IMR-90 (cell line): ENCODE results near the gene MNDA. TPM values are rescaled to one million over a fixed set of nuclear protein-coding genes. Genes with fewer than 3 reads are reported as not detected.

Experiments used
- ATAC-seq: fragments of 200-7000 bp; cut with Tn5 transposase; 2 replicates; pipeline ENCODE4 v1.9.1; 2020; ENCODE audit warnings: low read depth, mild to moderate bottlenecking, moderate library complexity
- Bru-seq: library from RNA; stranded (reverse); fragments of 400-500 nt; gene quantifications from one replicate; lab custom pipeline; 2021; lab: Mats Ljungman, UMichigan
- BruChase-seq, 2 experiments: library from RNA; stranded (reverse); fragments of 400-500 nt; gene quantifications; one replicate each; lab custom pipeline; 2021; lab: Mats Ljungman, UMichigan
- BruUV-seq: library from RNA; stranded (reverse); fragments of 400-500 nt; replicated peaks from 2 replicates; lab custom pipeline; 2021; lab: Mats Ljungman, UMichigan
- CTCF ChIA-PET: fragments of 300-600 bp; formaldehyde crosslinking; extraction: SDS; loops from one replicate; lab custom pipeline; 2021; ENCODE audit warnings: antibody characterized with exemption; lab: Yijun Ruan, JAX
- POLR2A ChIA-PET: fragments of 300-600 bp; sonication (Branson Sonifier 250); formaldehyde crosslinking; loops from one replicate; lab custom pipeline; 2022; ENCODE audit warnings: antibody characterized with exemption; ENCODE audit not compliant: unreplicated experiment; lab: Charles Lee
- DNase-seq: peaks from one replicate; pipeline ENCODE4 v3.0.0; 2013
- H2AFZ ChIP-seq: replicated peaks from 2 replicates; pipeline ENCODE3; 2013; ENCODE audit warnings: low read length, mild to moderate bottlenecking; ENCODE audit not compliant: poor library complexity
- H2AK5ac ChIP-seq: 2 replicates; pipeline ENCODE4 v1.6.1; 2013; ENCODE audit warnings: low read depth, low read length, inconsistent platforms
- H2AK9ac ChIP-seq: replicated peaks from 2 replicates; pipeline ENCODE3; 2013; ENCODE audit warnings: mild to moderate bottlenecking, low read depth, low read length, moderate library complexity; ENCODE audit not compliant: poor library complexity
- H2BK120ac ChIP-seq: 2 replicates; pipeline ENCODE4 v1.6.1; 2013; ENCODE audit warnings: low read depth, low read length, inconsistent platforms
- H2BK15ac ChIP-seq: 3 replicates; pipeline ENCODE4 v1.6.1; 2013; ENCODE audit warnings: low read depth, low read length, inconsistent platforms
- H2BK20ac ChIP-seq: 2 replicates; pipeline ENCODE4 v1.6.1; 2013; ENCODE audit warnings: low read depth, mild to moderate bottlenecking, inconsistent platforms, low read length, moderate library complexity
- H2BK5ac ChIP-seq: 2 replicates; pipeline ENCODE4 v1.6.1; 2013; ENCODE audit warnings: mild to moderate bottlenecking, low read depth, low read length, inconsistent platforms; ENCODE audit not compliant: poor library complexity, severe bottlenecking
- H3K14ac ChIP-seq: replicated peaks from 2 replicates; pipeline ENCODE4 v1.6.1; 2013; ENCODE audit warnings: low read depth, low read length, inconsistent platforms
- H3K18ac ChIP-seq: 2 replicates; pipeline ENCODE4 v1.6.1; 2013; ENCODE audit warnings: low read depth, low read length, control low read depth
- H3K23ac ChIP-seq: 2 replicates; pipeline ENCODE4 v1.6.1; 2013; ENCODE audit warnings: low read depth, low read length, inconsistent platforms
- H3K27ac ChIP-seq: 2 replicates; pipeline ENCODE4 v1.5.1; 2013; ENCODE audit warnings: mild to moderate bottlenecking, control low read depth, low read length; ENCODE audit not compliant: insufficient read depth
- H3K27me3 ChIP-seq: 2 replicates; pipeline ENCODE4 v1.6.1; 2013; ENCODE audit warnings: low read length; ENCODE audit not compliant: control insufficient read depth, insufficient read depth
- H3K36me3 ChIP-seq: 2 replicates; pipeline ENCODE4 v1.6.1; 2013; ENCODE audit warnings: low read length, mixed read lengths; ENCODE audit not compliant: control insufficient read depth, insufficient read depth
- H3K4ac ChIP-seq: 2 replicates; pipeline ENCODE4 v1.6.1; 2013; ENCODE audit warnings: low read depth, low read length, inconsistent platforms
- H3K4me1 ChIP-seq: 2 replicates; pipeline ENCODE4 v1.6.1; 2013; ENCODE audit warnings: low read length, mixed read lengths; ENCODE audit not compliant: control insufficient read depth, insufficient read depth
- H3K4me2 ChIP-seq: 2 replicates; pipeline ENCODE4 v1.6.1; 2013; ENCODE audit warnings: low read depth, mild to moderate bottlenecking, control low read depth, low read length, moderate library complexity
- H3K4me3 ChIP-seq: 2 replicates; pipeline ENCODE4 v1.5.1; 2013; ENCODE audit warnings: low read depth, mild to moderate bottlenecking, control low read depth, low read length, moderate library complexity; ENCODE audit not compliant: insufficient read depth
- H3K56ac ChIP-seq: 2 replicates; pipeline ENCODE4 v1.6.1; 2013; ENCODE audit warnings: low read length, inconsistent platforms; ENCODE audit not compliant: insufficient read depth; ENCODE audit errors: extremely low read depth
- H3K79me1 ChIP-seq, 2 experiments: 2 replicates each; pipeline ENCODE4 v1.6.1; 2013; ENCODE audit warnings: low read length in 2 of 2, inconsistent platforms in 1 of 2, low read depth in 1 of 2
- H3K9ac ChIP-seq: 2 replicates; pipeline ENCODE4 v1.6.1; 2013; ENCODE audit warnings: low read depth, low read length, control low read depth
- H3K9me1 ChIP-seq: 2 replicates; pipeline ENCODE4 v1.6.1; 2013; ENCODE audit warnings: low read length, inconsistent platforms; ENCODE audit not compliant: insufficient read depth
- H3K9me3 ChIP-seq: 2 replicates; pipeline ENCODE4 v1.6.1; 2013; ENCODE audit warnings: low read length; ENCODE audit not compliant: control insufficient read depth, insufficient read depth
- H4K20me1 ChIP-seq: 2 replicates; pipeline ENCODE4 v1.6.1; 2013; ENCODE audit warnings: low read length, inconsistent platforms; ENCODE audit not compliant: insufficient read depth
- H4K5ac ChIP-seq: 2 replicates; pipeline ENCODE4 v1.6.1; 2013; ENCODE audit warnings: mild to moderate bottlenecking, low read depth, low read length, control low read depth
- H4K8ac ChIP-seq, 2 experiments: 2 replicates each; pipeline ENCODE4 v1.6.1; 2013; ENCODE audit warnings: low read depth in 2 of 2, low read length in 2 of 2, control low read depth in 1 of 2, inconsistent platforms in 1 of 2
- H4K91ac ChIP-seq: 2 replicates; pipeline ENCODE4 v1.6.1; 2013; ENCODE audit warnings: low read depth, low read length, inconsistent platforms; ENCODE audit not compliant: insufficient read depth
- BHLHE40 ChIP-seq: fragments of 150-350 bp; IDR thresholded peaks from 2 replicates; pipeline ENCODE4 v1.6.1; 2016; ENCODE audit warnings: mild to moderate bottlenecking, low read depth, low read length
- CEBPB ChIP-seq: IDR thresholded peaks from 2 replicates; pipeline ENCODE4 v1.6.1; 2012; ENCODE audit warnings: low read depth, low read length, improper control_type of control experiment
- CHD1 ChIP-seq: IDR thresholded peaks from 2 replicates; pipeline ENCODE4 v1.6.1; 2012; ENCODE audit warnings: low read depth, low read length, improper control_type of control experiment
- ELK1 ChIP-seq: fragments of 150-350 bp; IDR thresholded peaks from 2 replicates; pipeline ENCODE4 v1.6.1; 2016; ENCODE audit warnings: low read depth, mild to moderate bottlenecking, low read length, moderate library complexity, borderline replicate concordance
- FOS ChIP-seq: fragments of 150-350 bp; IDR thresholded peaks from 2 replicates; pipeline ENCODE4 v1.6.1; 2016; ENCODE audit warnings: low read depth, low read length
- MAZ ChIP-seq: IDR thresholded peaks from 2 replicates; pipeline ENCODE4 v1.6.1; 2012; ENCODE audit warnings: low read depth, mild to moderate bottlenecking, low read length, improper control_type of control experiment, moderate library complexity, borderline replicate concordance
- NFE2L2 ChIP-seq: fragments of 150-350 bp; IDR thresholded peaks from 2 replicates; pipeline ENCODE4 v1.6.1; 2016; ENCODE audit warnings: low read depth, mild to moderate bottlenecking, low read length
- POLR2A ChIP-seq: IDR thresholded peaks from 2 replicates; pipeline ENCODE4 v1.6.1; 2012; ENCODE audit warnings: mild to moderate bottlenecking, low read depth, low read length
- RAD21 ChIP-seq: IDR thresholded peaks from 2 replicates; pipeline ENCODE4 v1.6.1; 2012; ENCODE audit warnings: low read length, improper control_type of control experiment
- WGBS, 2 experiments: methylation state at CpG; one replicate each; pipeline versions ENCODE4 v1.1.5 to v1.1.7; 2013; ENCODE audit warnings: missing lambda C conversion rate in 2 of 2; ENCODE audit not compliant: insufficient read length in 1 of 2; ENCODE audit errors: extremely low coverage in 2 of 2; 5-methylcytosine and 5-hydroxymethylcytosine counted together
- dilution Hi-C: fragments of 300-500 bp; cut with HindIII; formaldehyde crosslinking; loops from one replicate; pipeline ENCODE4 v1.14.3; 2018; ENCODE audit warnings: low sequenced_read_pairs; ENCODE audit not compliant: unreplicated experiment
- in situ Hi-C: fragments of 300-500 bp; cut with MboI; formaldehyde crosslinking; loops from 3 replicates; pipeline ENCODE4 v1.14.3; 2019; ENCODE audit warnings: low sequenced_read_pairs, inconsistent platforms, mixed read lengths
- intact Hi-C: fragments of 100-400 bp; cut with micrococcal nuclease; formaldehyde crosslinking; loops from 2 replicates; pipeline ENCODE4 v1.10.0; 2022
- long read RNA-seq: library from polyadenylated mRNA; unstranded; transcript quantifications from one replicate; pipeline ENCODE4 v2.0.0, GENCODE V29; 2021; ENCODE audit not compliant: unreplicated experiment
- polyA plus RNA-seq, 3 experiments: library from polyadenylated mRNA; depleted of rRNA; stranded (reverse); fragments of >200 nt; gene quantifications; 2 replicates each; pipeline ENCODE4 v1.2.3, GENCODE V29; 2012; ENCODE audit warnings: low replicate concordance in 1 of 3
- total RNA-seq: library from RNA; depleted of rRNA; stranded (reverse); fragments of >200 nt; gene quantifications from 2 replicates; pipeline ENCODE4 v1.2.3, GENCODE V29; 2012; rRNA removed

MNDA gene
- total RNA-seq (not detected in 2 replicates), polyA plus RNA-seq (2012; rRNA removed) (not detected in 2 replicates), Bru-seq, nascent RNA (not detected), BruChase-seq, experiment 1, labeled RNA remaining after a 6-hour chase (not detected), BruChase-seq, experiment 2, labeled RNA remaining after a 2-hour chase (not detected)
- polyA plus RNA-seq (2012; cell fraction: cytosol; rRNA removed), result not detected in 2 replicates
- polyA plus RNA-seq (2012; cell fraction: nucleus; rRNA removed; ENCODE audit: low replicate concordance), result not detected in 2 replicates
- long read RNA-seq, result 0 reads

- intact Hi-C loops (no loop called here), in situ Hi-C loops (no loop called here), dilution Hi-C loops (no loop called here)
- CTCF ChIA-PET, result no interaction called here
- no peaks in the 10 kb centered on the region for H3K4me1 ChIP-seq
- DNase-seq (no peak), ATAC-seq (no peak)
- H3K23ac ChIP-seq, result no peak within 1 kb of the TSS
- WGBS, 2 experiments, result no CpG with 5 or more reads among the region's 5 CpGs
- H2AK5ac ChIP-seq, result no peak within 1 kb of the TSS
- no peaks in the 10 kb centered on the region for H3K79me1 ChIP-seq
- TF ChIP-seq CEBPB (no peak), ELK1 (no peak), BHLHE40 (no peak), FOS (no peak), RAD21 (no peak), POLR2A (no peak), MAZ (no peak), NFE2L2 (no peak), CHD1 (no peak)
- no peaks in the 10 kb centered on the region for H3K9me3 ChIP-seq
- H3K14ac ChIP-seq, result no peak within 1 kb of the TSS
- BruUV-seq, result no TSS peak
- no peaks in the 10 kb centered on the region for H4K20me1 ChIP-seq
- no peak within 1 kb of the TSS for H4K8ac ChIP-seq
- H3K4me3 ChIP-seq, result no peak within 1 kb of the TSS
- H3K27me3 ChIP-seq, result no peaks in the 10 kb centered on the region
- H3K9ac ChIP-seq, result no peak within 1 kb of the TSS
- no peak within 1 kb of the TSS for H2BK5ac ChIP-seq
- H3K56ac ChIP-seq, result no peak within 1 kb of the TSS
- POLR2A ChIA-PET, result no interaction called here
- H3K4me2 ChIP-seq, result no peak within 1 kb of the TSS
- H4K91ac ChIP-seq, result no peak within 1 kb of the TSS
- no peak within 1 kb of the TSS for H3K18ac ChIP-seq
- no peak within 1 kb of the TSS for H4K5ac ChIP-seq
- H2AK9ac ChIP-seq, result no peak within 1 kb of the TSS
- H2BK120ac ChIP-seq, result no peak within 1 kb of the TSS
- H3K9me1 ChIP-seq, result no peaks in the 10 kb centered on the region
- no peaks in the 10 kb centered on the region for H3K36me3 ChIP-seq
- no peak within 1 kb of the TSS for H3K27ac ChIP-seq
- H3K4ac ChIP-seq, result no peak within 1 kb of the TSS
- H2BK20ac ChIP-seq, result no peak within 1 kb of the TSS
- no peak within 1 kb of the TSS for H2AFZ ChIP-seq
- H2BK15ac ChIP-seq, result no peak within 1 kb of the TSS
Measured at GRCh38 chr1:158830904-158831507, at the start of gene MNDA. TSS of gene MNDA (plus strand) at chr1:158831351. CDS start at chr1:158842154, 10,803 bp downstream.
